Fibroblast of pulmonary artery (primary cell): Measurements from ENCODE around the gene SMAD4.

Source experiments
- DNase-seq: peaks from one replicate; pipeline ENCODE4 v3.0.0-alpha.2; 2010; ENCODE audit warnings: low read depth
- H3K4me3 ChIP-seq: replicated peaks from 2 replicates; pipeline ENCODE4 v1.5.1; 2011; ENCODE audit warnings: low read depth, mild to moderate bottlenecking, control low read depth, low read length, moderate library complexity
- TF ChIP-seq, protein P1 (sequence below): IDR thresholded peaks from 2 replicates; pipeline ENCODE4 v1.5.1; 2011; ENCODE audit warnings: mild to moderate bottlenecking, control low read depth, low read length, inconsistent platforms; ENCODE audit errors: missing control alignments

SMAD4 gene

DNA sequence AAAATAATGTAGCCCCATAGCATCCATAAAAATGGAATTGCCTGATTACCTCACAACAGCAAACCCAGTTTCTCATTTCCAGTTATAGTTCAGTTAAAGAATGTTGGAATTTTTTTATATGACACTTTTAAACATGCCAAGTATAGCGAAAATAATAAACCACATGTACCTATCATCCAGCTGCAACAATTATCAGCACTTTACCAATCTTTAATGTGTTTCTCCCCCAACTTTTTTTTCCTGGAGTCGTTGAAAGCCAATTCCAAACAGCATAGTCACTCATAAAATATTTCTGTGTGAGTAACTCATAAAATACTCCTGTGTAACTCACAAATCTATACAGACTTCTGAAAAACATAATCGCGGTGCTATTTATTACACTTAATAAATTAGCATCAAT, 38.1 kb downstream of the SMAD4 start:
- TF ChIP-seq, protein P1, sequence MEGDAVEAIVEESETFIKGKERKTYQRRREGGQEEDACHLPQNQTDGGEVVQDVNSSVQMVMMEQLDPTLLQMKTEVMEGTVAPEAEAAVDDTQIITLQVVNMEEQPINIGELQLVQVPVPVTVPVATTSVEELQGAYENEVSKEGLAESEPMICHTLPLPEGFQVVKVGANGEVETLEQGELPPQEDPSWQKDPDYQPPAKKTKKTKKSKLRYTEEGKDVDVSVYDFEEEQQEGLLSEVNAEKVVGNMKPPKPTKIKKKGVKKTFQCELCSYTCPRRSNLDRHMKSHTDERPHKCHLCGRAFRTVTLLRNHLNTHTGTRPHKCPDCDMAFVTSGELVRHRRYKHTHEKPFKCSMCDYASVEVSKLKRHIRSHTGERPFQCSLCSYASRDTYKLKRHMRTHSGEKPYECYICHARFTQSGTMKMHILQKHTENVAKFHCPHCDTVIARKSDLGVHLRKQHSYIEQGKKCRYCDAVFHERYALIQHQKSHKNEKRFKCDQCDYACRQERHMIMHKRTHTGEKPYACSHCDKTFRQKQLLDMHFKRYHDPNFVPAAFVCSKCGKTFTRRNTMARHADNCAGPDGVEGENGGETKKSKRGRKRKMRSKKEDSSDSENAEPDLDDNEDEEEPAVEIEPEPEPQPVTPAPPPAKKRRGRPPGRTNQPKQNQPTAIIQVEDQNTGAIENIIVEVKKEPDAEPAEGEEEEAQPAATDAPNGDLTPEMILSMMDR, result no peak
- DNase-seq, result peak; percentile 69
- no peak overlapping the region for H3K4me3 ChIP-seq

DNA sequence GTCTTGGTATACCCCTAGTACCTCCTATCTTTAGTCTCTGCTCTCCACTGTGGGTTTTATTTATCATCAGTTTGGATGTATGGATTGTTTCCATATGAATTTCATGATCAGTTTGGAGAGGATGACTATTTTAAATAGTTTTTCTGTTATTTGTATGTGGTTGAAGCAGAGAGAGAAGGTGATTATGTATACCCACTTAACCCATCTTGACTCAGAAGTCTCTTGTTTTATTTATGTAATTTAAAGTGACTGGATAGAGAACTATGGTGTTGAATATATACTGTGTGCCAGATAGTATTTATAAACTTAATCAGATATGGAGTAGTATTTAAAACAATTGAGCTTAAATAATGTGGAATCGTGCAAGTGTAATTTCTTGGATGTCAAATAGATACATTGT, 39.9 kb downstream of the SMAD4 start:
- TF ChIP-seq, protein P1, result no peak
- no peak overlapping the region for H3K4me3 ChIP-seq
- DNase-seq, result no peak

DNA sequence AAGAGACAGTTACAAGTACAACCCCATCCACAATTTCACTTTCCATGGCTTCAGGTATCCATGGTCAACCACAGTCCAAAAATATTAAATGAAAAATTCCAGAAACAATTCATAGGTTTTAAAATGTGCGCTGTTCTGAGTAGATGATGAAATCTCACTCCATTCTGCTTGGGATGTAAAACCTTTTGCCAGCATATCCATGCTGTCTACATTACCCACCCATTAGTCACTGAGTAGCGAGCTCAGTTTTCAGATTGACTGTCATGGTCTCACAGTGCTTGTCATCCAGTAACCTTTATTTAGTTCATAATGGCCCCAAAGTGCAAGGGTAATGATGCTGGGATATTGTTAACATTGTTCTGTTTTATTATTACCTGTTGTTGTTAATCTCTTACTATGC, 40.5 kb downstream of the SMAD4 start:
- DNase-seq, result peak; percentile 86
- TF ChIP-seq, protein P1, result no peak
- no peak overlapping the region for H3K4me3 ChIP-seq

DNA sequence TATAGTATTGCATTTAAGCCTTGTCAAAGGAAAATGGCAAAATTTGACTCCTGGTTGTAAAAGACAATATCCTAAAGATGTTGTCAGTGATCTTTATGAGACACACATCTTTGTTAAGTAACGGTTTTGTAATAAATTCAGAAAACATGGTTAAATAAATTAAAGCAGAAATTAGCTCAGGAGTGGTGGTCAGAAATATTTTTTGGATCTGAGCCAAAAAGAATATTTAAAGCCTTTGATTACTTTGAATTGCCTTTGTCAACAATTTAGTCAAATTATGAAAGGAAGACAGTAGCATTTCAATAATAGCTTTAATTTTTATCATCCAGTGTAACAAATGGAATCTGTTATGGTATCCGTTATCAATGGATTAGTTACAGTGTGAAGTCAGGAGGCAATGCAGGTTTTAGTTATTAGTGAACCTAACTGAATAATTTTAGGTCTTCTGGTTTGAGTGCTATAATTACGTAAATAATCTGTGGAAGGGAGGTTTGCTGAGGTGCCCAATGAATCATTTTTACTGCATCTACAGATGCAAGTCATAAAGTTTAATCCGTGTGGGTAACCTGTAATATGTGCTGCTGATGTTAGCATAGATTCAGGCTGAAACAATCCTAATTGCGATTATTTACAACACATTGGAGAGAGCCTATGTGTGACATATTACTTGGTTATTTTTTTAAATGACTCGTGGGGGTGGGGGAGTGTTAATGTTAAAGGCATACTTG, 42.7 kb downstream of the SMAD4 start:
- DNase-seq, result no peak
- H3K4me3 ChIP-seq, result no peak overlapping the region
- TF ChIP-seq, protein P1, result no peak

DNA sequence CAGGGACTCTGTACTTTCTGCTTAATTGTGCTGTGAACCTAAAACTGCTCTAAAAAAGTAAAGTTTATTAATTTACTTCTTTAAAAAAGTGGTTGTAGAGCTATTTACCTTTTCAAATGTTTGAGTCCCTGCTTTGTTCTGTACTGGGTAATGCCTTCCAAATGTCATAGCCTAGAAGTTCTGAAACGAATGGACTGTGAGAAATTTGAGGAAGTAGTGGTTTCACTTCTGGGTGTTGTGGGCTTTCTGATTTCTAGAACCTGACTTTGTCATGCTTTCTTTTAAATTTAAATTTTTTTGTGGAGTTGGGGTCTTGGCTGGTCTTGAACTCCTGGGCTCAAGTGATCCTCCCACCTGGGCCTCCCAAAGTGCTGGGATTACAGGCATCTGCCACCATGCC, 44.6 kb downstream of the SMAD4 start:
- no peak for DNase-seq
- TF ChIP-seq, protein P1, result no peak
- H3K4me3 ChIP-seq, result no peak overlapping the region

DNA sequence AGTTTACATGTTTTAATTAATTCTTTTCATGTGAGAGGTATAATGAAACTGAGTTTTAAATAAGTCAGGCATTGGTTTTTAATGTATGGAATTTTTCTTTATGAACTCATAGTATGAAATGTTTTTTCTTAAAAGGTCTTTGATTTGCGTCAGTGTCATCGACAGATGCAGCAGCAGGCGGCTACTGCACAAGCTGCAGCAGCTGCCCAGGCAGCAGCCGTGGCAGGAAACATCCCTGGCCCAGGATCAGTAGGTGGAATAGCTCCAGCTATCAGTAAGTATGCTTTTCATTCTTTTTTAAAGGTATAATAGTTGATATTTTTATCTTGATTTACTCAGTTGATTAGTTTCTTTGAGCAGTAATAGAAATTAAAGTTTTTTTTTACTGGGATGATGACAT, 46.5 kb downstream of the SMAD4 start:
- DNase-seq, result no peak
- TF ChIP-seq, protein P1, result no peak

DNA sequence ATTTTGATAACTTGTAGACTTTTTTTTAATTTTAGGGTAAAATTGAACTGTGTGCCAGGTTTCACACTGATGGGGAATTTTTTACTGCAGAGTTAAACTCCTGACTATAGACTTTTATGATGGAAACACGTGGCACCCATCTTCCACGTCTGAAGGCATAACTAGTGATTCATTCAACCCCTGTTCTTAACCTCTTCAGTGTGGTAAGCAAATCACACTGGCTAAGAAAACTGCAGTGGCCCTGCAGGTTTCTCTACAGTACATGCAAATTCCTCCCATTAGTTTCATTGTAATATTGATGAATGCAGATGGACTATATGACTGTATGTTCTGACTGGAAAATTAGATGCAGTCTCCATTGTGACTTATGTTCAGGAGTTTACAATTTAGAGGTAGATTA, 47.2 kb downstream of the SMAD4 start:
- H3K4me3 ChIP-seq, result no peak overlapping the region
- peak; percentile 33 for DNase-seq
- TF ChIP-seq, protein P1, result no peak

More for the DNA sequence above, 46.5 kb downstream of the SMAD4 start:
- no peak overlapping the region for H3K4me3 ChIP-seq
